IMR-90 (cell line): Measurements from ENCODE around the gene TNFRSF25.

Experiments used
- POLR2A ChIP-seq: IDR thresholded peaks from 2 replicates; pipeline ENCODE4 v1.6.1; 2012; ENCODE audit warnings: mild to moderate bottlenecking, low read depth, low read length
- TF ChIP-seq, protein P1 (sequence below): conservative IDR thresholded peaks from 2 replicates; pipeline ENCODE4 v1.5.1; 2012; ENCODE audit warnings: mild to moderate bottlenecking, low read depth, low read length, improper control_type of control experiment
- TF ChIP-seq, protein P2 (sequence below): fragments of 150-350 bp; IDR thresholded peaks from 2 replicates; pipeline ENCODE4 v1.6.1; 2016; ENCODE audit warnings: low read depth, mild to moderate bottlenecking, low read length, moderate library complexity, borderline replicate concordance

DNA sequence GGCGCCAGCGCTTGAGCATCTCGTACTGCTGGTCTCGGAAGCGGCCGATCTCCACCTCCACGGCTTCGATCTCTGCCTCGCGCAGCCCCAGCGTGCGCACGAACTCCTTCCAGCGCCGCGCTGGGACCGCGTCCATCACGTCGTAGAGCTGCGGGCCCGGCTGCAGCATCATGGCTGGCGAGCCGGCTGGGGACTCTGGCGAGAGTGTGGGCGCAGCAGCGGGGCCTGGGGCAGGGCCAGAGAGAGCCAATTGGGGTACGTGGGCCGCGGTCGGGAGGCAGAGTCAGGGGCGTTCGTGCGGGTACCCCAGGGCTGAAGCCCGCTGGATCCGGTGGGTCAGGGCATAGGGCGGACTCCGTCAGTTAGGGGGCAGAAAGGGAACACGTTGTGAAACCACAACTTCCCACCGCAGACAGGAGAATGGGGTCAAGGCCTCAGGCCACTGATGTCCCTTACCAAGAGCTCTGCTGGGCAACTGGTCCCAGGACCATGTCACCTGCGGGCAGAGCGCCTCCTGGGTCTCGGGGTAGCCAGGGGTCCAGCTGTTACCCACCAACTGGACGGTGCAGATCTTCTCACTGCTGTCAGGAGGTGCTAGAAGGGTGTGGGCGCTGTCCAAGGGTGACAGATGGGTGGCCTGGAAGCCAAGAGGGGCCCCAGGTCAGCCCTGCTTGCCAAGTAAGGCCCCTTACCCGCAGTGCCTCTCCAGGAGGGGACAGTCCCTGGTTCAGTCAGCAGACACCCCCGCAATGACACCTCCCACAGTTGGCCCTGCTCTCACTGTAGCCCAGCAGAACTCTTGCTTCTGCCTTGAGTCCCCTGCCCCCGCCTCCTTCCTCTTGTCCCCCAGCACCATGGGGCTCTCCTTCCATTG lies 4.2 kb downstream of the TNFRSF25 start:
- TF ChIP-seq, protein P1, sequence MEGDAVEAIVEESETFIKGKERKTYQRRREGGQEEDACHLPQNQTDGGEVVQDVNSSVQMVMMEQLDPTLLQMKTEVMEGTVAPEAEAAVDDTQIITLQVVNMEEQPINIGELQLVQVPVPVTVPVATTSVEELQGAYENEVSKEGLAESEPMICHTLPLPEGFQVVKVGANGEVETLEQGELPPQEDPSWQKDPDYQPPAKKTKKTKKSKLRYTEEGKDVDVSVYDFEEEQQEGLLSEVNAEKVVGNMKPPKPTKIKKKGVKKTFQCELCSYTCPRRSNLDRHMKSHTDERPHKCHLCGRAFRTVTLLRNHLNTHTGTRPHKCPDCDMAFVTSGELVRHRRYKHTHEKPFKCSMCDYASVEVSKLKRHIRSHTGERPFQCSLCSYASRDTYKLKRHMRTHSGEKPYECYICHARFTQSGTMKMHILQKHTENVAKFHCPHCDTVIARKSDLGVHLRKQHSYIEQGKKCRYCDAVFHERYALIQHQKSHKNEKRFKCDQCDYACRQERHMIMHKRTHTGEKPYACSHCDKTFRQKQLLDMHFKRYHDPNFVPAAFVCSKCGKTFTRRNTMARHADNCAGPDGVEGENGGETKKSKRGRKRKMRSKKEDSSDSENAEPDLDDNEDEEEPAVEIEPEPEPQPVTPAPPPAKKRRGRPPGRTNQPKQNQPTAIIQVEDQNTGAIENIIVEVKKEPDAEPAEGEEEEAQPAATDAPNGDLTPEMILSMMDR = no peak
- TF ChIP-seq, protein P2, sequence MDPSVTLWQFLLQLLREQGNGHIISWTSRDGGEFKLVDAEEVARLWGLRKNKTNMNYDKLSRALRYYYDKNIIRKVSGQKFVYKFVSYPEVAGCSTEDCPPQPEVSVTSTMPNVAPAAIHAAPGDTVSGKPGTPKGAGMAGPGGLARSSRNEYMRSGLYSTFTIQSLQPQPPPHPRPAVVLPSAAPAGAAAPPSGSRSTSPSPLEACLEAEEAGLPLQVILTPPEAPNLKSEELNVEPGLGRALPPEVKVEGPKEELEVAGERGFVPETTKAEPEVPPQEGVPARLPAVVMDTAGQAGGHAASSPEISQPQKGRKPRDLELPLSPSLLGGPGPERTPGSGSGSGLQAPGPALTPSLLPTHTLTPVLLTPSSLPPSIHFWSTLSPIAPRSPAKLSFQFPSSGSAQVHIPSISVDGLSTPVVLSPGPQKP = no peak
- no peak for TF ChIP-seq POLR2A
